ENCODE results near the gene UGT1A7. TPM values are rescaled to one million over a fixed set of nuclear protein-coding genes. Genes with fewer than 3 reads are reported as not detected.
"Not testable (repeated sequence)": the region's sequence is repeated elsewhere in the genome, so short reads cannot be mapped to it uniquely, and the experiment has no call there.

Gene UGT1A7
- total RNA-seq, 1 experiment from 2014 or later, result not detected

DNA sequence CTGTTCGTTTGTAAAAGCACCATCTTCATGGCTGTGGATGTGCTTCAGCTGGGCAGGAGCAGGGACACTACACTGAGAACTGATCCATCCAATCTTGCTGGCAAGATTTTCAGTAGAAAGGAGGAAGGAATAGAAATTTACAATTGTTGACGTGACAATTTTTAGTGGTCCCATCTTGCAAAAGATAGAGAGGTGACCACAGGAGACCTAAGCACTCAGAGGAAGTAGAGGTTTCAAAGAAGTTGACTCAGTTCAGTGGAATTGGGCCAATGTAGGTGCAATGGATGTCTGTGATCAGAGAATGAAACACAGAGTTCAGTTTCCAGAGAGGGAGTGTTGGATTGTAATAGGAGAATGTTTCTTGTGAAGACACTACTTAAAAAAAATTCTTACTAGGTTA lies 32.4 kb downstream of the UGT1A7 start:
- CTCF ChIA-PET, result interaction anchor here (0.6 to 1.4 kb wide), 2 partner anchors 128 to 265 kb away, joined by 3 to 5 read pairs; no protein-coding TSS in a partner anchor
- intact Hi-C loops (cut with micrococcal nuclease), result loop anchor here (5.0 kb wide), 2 partner anchors 213 to 227 kb away; no protein-coding TSS in a partner anchor
- BruUV-seq (replicated peaks), result no TSS peak

DNA sequence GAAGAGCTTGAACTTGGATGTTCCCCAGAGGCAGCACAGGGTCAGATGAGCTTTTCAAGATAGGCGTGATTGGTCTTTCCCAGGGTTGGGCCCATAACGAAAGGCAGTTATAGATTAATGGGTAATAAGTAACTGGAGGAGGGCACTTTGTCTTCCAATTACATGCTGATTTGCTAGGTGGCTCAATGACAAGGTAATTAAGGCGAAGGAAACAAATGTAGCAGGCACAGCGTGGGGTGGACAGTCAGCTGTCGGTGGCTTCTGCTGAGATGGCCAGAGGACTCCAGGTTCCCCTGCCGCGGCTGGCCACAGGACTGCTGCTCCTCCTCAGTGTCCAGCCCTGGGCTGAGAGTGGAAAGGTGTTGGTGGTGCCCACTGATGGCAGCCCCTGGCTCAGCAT lies 36.9 kb downstream of the UGT1A7 start, which contains the start of gene UGT1A4:
Gene UGT1A4, plus strand, starts transcription at position 185 of the 400 bp plus-strand sequence. Its CDS starts 85 bp downstream, at position 270.
- Mint-ChIP-seq H3K27ac (ENCODE audit: low read depth, unreplicated experiment) (no peak within 1 kb of the TSS), H3K9me3 (ENCODE audit: unreplicated experiment) (no peaks in the 10 kb centered on the region)
- TF ChIP-seq, protein P1, sequence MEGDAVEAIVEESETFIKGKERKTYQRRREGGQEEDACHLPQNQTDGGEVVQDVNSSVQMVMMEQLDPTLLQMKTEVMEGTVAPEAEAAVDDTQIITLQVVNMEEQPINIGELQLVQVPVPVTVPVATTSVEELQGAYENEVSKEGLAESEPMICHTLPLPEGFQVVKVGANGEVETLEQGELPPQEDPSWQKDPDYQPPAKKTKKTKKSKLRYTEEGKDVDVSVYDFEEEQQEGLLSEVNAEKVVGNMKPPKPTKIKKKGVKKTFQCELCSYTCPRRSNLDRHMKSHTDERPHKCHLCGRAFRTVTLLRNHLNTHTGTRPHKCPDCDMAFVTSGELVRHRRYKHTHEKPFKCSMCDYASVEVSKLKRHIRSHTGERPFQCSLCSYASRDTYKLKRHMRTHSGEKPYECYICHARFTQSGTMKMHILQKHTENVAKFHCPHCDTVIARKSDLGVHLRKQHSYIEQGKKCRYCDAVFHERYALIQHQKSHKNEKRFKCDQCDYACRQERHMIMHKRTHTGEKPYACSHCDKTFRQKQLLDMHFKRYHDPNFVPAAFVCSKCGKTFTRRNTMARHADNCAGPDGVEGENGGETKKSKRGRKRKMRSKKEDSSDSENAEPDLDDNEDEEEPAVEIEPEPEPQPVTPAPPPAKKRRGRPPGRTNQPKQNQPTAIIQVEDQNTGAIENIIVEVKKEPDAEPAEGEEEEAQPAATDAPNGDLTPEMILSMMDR (IDR thresholded peaks at IDR 0.05; ENCODE audit: unreplicated experiment), result no peak

More for the DNA sequence above, 32.4 kb downstream of the UGT1A7 start:
- peaks cover 12% of the 10 kb centered on the region for H3K4me1 Mint-ChIP-seq (ENCODE audit: insufficient read depth, unreplicated experiment)
- no peak overlapping the region for H3K4me3 Mint-ChIP-seq (ENCODE audit: unreplicated experiment)
- H3K36me3 Mint-ChIP-seq (ENCODE audit: insufficient read depth, unreplicated experiment), result peaks cover 7% of the 10 kb centered on the region
- H3K27me3 Mint-ChIP-seq (ENCODE audit: insufficient read depth, unreplicated experiment), result no peaks in the 10 kb centered on the region
- H3K9me3 Mint-ChIP-seq (ENCODE audit: unreplicated experiment), result no peaks in the 10 kb centered on the region
- no peak for DNase-seq (ENCODE audit: unreplicated experiment)
- POLR2A ChIA-PET, result interaction anchor here (0.6 kb wide), 1 partner anchor 16 kb away, joined by 3 read pairs; no protein-coding TSS in a partner anchor
- H3K27ac Mint-ChIP-seq (ENCODE audit: low read depth, unreplicated experiment), result no peak overlapping the region
- TF ChIP-seq, protein P1 (IDR thresholded peaks at IDR 0.05; ENCODE audit: unreplicated experiment), result no peak

DNA sequence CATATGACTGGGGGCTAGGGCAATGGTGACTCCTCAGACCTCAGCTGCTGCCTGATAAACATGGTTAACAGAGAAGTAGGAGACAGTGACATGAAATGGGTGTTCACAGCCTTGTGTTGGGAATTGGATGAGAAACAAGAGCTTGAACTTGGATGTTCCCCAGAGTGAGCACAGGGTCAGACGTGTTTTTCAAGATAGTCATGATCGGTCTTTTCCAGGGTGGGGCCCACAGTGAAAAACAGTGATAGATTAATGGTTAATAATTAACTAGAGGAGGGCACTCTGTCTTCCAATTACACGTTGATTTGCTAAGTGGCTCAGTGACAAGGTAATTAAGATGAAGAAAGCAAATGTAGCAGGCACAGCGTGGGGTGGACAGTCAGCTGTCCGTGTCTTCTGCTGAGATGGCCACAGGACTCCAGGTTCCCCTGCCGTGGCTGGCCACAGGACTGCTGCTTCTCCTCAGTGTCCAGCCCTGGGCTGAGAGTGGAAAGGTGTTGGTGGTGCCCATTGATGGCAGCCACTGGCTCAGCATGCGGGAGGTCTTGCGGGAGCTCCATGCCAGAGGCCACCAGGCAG lies 47.1 kb downstream of the UGT1A7 start, which contains the start of gene UGT1A3:
Gene UGT1A3, plus strand, starts transcription at position 320 of the 579 bp plus-strand sequence. Its CDS starts 85 bp downstream, at position 405.
- H3K4me3 Mint-ChIP-seq (ENCODE audit: unreplicated experiment), result no peak within 1 kb of the TSS
- intact Hi-C loops (cut with micrococcal nuclease), result no loop called here
- BruUV-seq (replicated peaks), result no TSS peak
- TF ChIP-seq, protein P1 (IDR thresholded peaks at IDR 0.05; ENCODE audit: unreplicated experiment), result no peak
- ChIA-PET POLR2A (interaction anchor here (0.6 kb wide), 1 partner anchor 49 kb away, joined by 3 read pairs; the partner anchor contains the start of gene MROH2A), CTCF (no interaction called here)
- H3K36me3 Mint-ChIP-seq (ENCODE audit: insufficient read depth, unreplicated experiment), result peaks cover 7% of the 10 kb centered on the region
- H3K27me3 Mint-ChIP-seq (ENCODE audit: insufficient read depth, unreplicated experiment), result no peaks in the 10 kb centered on the region
- no peak for DNase-seq (ENCODE audit: unreplicated experiment)
- no peak within 1 kb of the TSS for H3K27ac Mint-ChIP-seq (ENCODE audit: low read depth, unreplicated experiment)
- H3K4me1 Mint-ChIP-seq (ENCODE audit: insufficient read depth, unreplicated experiment), result no peaks in the 10 kb centered on the region
- no peaks in the 10 kb centered on the region for H3K9me3 Mint-ChIP-seq (ENCODE audit: unreplicated experiment)

More for the DNA sequence above, 36.9 kb downstream of the UGT1A7 start, which contains the start of gene UGT1A4:
- DNase-seq (ENCODE audit: unreplicated experiment), result no peak
- Mint-ChIP-seq H3K27me3 (ENCODE audit: insufficient read depth, unreplicated experiment) (no peaks in the 10 kb centered on the region), H3K4me3 (ENCODE audit: unreplicated experiment) (no peak within 1 kb of the TSS), H3K4me1 (ENCODE audit: insufficient read depth, unreplicated experiment) (peaks cover 7% of the 10 kb centered on the region), H3K36me3 (ENCODE audit: insufficient read depth, unreplicated experiment) (no peaks in the 10 kb centered on the region)
- ChIA-PET POLR2A (interaction anchor here (0.9 kb wide), 1 partner anchor 12 kb away, joined by 3 read pairs; no protein-coding TSS in a partner anchor), CTCF (no interaction called here)
- intact Hi-C loops (cut with micrococcal nuclease), result no loop called here
- no TSS peak for BruUV-seq (replicated peaks)

DNA sequence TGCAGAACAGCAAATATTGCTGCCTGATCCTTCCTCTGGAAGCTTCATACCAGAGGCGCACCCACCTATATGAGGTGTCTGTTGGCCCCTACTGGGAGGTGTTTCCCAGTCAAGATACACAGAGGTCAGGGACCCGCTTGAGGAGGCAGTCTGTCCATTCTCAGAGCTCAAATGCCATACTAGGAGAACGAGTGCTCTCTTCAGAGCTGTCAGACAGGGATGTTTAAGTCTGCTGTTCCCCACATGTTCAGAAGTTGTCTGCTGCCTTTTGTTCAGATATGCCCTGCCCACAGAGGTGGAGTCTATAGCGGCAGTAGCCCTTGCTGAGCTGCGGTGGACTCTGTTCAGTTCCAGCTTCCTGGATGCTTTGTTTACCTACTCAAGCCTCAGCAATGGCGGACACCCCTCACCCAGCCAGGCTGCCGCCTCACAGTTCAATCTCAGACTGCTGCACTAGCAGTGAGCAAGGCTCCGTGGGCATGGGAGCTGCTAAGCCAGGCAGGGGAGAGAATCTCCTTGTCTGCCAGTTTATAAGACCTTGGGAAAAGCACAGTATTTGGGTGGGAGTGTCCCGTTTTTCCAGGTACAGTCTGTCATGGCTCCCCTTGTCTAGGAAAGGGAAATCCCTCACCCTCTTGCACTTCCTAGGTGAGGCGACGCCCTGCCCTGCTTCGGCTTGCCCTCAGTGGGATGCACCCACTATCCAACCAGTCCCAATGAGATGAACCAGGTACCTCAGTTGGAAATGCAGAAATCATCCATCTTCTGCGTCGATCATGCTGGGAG lies 55.4 kb downstream of the UGT1A7 start:
- H3K27ac Mint-ChIP-seq (ENCODE audit: low read depth, unreplicated experiment); H3K4me1 Mint-ChIP-seq (ENCODE audit: insufficient read depth, unreplicated experiment); BruUV-seq (replicated peaks); H3K36me3 Mint-ChIP-seq (ENCODE audit: insufficient read depth, unreplicated experiment); intact Hi-C loops (cut with micrococcal nuclease); DNase-seq (ENCODE audit: unreplicated experiment); POLR2A ChIA-PET; H3K27me3 Mint-ChIP-seq (ENCODE audit: insufficient read depth, unreplicated experiment); H3K9me3 Mint-ChIP-seq (ENCODE audit: unreplicated experiment); H3K4me3 Mint-ChIP-seq (ENCODE audit: unreplicated experiment): not testable (repeated sequence)
- CTCF ChIA-PET, result interaction anchor here (0.6 kb wide), 1 partner anchor 14 kb away, joined by 5 read pairs; no protein-coding TSS in a partner anchor
